GM19468 (cell line): ENCODE measurements around the gene PCDH15.

Experiments
- ATAC-seq: cut with Tn5 transposase; IDR thresholded peaks from one replicate; pipeline ENCODE4 v1.9.1; 2021; ENCODE audit warnings: mild to moderate bottlenecking, moderate library complexity, moderate number of reproducible peaks; ENCODE audit not compliant: unreplicated experiment; ENCODE audit errors: extremely low read depth

Gene PCDH15

GRCh38 chr10:54198051-54198450 is 603.0 kb downstream of the PCDH15 start:
- ATAC-seq, result no peak

DNA sequence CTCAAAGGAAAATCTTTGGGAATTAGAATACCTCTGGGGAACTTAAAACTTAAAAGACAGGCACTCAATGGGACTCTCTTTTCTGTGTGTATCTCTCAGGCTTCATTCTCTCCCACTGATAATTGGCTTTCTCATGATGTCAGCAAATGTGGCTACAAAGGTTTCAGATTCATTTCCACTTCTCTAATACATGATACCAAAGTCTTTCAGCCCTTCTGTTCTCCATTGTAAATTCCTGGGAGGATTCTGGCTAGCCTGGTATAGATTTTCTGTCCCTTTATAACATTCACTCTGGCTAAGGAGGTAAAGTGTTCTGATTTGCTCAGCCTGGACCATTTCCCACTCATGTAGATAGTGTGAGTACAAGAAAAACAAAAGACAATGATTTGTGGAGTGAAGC is 606.2 kb downstream of the PCDH15 start:
- ATAC-seq, result no peak

DNA sequence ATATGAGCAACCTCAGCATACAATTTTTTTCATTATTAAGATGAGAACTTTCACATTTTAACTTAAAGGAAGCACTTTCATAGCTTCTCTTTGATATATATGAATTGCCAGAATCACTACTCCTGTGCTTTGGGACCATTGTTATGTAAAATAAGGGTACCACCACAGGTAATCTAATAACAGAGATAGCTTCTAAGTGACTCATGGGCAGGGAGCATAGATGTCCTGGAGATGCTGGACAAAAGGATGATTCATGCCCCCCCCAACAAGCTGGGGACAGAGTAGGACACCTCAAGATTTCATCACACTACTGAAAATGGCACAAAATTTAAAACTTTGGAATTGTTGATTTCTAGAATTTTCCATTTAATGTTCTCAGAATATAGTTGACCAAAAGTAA is 641.1 kb downstream of the PCDH15 start:
- no peak for ATAC-seq

GRCh38 chr10:54148508-54148907 is 652.5 kb downstream of the PCDH15 start:
- ATAC-seq, result no peak

GRCh38 chr10:54139819-54140428 is 661.1 kb downstream of the PCDH15 start:
- no peak for ATAC-seq

- ATAC-seq, result no peak
Measured at GRCh38 chr10:54137396-54137795, 663.6 kb downstream of the PCDH15 start.

GRCh38 chr10:54133203-54133602 is 667.8 kb downstream of the PCDH15 start:
- ATAC-seq, result no peak

DNA sequence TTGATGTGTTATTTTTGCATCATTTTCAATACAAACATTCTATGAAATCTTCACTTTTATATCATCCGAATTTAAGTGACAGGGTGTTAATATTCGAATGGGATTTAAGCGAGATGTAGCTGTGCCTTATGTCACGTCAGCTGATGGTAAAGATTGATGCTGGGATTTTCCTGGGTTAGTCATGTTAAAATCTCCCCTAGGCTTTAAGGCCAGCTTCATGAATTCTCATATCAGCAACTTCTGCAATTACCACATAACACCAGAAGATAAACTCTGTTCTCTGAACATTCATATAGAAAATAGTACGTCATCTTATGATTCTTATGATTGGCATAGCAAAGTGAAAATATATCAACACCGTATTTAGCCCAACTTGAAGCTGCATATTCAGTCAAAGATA is 669.2 kb downstream of the PCDH15 start:
- no peak for ATAC-seq

GRCh38 chr10:54130394-54130793 is 670.6 kb downstream of the PCDH15 start:
- ATAC-seq, result no peak

DNA sequence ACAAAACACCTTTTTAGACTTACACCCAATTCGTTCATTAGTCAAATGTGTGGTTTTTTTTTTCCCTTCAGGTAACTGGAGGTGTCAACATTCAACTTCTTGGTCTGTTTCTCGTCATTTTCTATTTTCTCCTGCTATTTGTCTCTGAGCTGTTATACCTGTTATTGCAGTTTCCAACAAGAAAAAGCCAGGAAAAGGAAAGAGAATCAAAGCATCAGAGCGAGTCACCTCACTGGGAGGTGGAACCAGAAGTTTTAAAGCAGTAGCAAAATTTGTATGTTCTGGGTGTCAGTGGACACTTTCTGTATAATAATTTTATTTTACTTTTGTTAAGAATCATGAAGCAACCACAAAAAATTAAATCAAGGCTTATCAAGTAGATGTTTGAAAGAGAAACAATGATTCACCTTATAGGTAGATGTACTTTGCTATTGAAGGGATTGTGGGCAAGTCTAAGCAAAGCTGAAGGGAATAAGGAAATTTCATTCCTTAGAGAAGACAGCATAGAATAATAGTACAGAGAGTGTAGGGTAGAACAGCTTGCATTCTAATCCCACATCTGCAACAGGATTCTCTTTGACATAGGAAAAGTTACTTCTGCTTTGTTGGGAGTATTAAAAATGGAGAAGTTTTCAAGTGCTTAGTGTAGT is 675.8 kb downstream of the PCDH15 start:
- no peak for ATAC-seq

- ATAC-seq, result no peak
Measured at GRCh38 chr10:54124209-54124885, 676.7 kb downstream of the PCDH15 start.

GRCh38 chr10:54120806-54121205 is 680.2 kb downstream of the PCDH15 start:
- no peak for ATAC-seq

DNA sequence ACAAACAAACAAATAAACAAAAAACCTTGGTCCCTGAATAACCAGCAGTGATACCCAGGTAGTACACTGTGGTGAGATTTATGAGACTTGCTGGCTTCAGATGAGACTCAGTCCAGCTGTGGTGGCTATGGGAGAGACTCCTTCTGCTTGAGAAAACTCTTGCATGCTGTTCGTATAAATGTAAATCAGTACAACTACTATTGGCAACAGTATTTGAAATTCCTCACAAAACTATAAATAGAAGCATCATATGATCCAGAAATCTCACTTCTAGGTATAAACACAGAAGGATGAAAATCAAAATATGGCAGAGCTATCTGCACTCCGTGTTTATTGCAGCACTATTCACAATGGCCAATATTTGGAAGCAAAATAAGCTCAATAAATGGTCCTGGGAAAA is 692.1 kb downstream of the PCDH15 start:
- no peak for ATAC-seq

GRCh38 chr10:54096892-54097291 is 704.1 kb downstream of the PCDH15 start:
- no peak for ATAC-seq

DNA sequence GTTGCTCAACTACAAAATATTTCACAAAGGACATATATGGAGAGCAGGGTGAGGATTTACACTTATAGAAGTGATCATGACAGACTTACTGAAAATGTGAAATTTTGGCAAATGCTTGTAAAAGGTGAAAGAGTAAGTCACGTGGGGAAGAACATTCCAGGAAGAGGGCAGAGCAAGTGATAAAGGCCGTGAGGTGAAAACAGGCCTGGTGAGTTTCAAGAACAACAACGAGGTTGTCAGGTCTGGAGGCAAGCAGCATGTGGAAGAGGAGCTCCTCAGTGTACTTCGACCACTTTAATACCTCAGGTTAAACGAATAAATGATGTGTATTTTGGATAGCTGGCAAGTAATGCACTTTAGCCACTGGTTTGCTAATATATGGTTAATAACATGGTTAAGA is 706.7 kb downstream of the PCDH15 start:
- no peak for ATAC-seq

GRCh38 chr10:54091237-54091636 is 709.8 kb downstream of the PCDH15 start:
- no peak for ATAC-seq

DNA sequence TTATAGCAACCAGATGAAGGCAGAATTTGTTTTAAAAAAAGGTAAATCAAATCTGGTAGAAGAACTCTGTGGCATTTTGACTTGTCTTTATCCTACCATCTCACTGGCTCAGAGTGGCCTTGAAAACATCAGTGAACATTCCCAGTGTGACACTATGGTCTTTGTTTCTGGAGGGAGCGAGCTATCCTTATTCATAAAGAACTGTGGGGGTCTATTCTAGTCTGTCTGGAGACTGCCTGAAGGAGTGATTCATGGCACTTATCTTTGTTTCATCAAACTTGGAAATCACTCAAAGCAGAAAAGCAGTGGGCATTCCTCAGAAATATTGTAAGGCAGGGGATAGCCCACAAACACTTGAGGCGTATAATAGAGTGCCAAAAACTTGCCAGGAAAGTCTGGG is 719.1 kb downstream of the PCDH15 start:
- ATAC-seq, result no peak

DNA sequence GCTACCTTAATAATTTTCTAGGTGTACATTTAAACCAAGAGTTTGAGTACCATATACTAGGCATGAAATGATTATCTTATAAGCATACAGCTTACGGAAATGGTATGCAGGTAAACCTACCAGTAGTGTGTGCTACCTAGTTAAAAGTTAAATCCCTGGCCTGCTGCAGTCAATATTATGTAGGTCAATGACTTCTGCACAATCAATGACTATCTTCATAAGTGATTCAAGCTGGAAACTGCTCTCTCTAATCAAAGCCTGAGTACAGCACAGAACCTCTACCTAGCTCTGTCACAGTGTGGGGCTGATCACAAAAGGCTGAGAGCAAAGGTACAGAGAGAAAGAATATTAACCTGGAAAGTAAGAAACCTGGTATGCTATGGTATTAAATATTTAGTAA is 733.7 kb downstream of the PCDH15 start:
- ATAC-seq, result no peak

GRCh38 chr10:54066646-54067045 is 734.4 kb downstream of the PCDH15 start:
- ATAC-seq, result no peak

DNA sequence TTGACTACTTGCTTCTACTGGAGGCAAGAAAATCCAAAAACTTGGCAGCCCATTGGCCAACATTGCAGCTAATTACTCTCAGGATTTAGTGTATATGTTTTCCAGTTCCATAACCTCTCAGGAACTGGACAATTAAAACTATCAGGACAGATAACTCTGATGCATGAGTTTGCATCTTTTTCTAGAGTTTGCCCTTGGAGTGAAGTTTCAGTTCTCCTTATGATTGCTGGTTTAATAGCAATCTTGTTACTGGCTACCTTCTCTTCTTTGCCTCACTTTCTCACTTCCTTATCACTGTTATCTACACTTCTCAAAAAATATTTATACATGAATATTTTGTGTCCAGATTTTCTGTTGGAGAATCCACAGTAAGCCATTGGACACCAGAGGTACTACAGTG is 735.9 kb downstream of the PCDH15 start:
- ATAC-seq, result no peak

- ATAC-seq, result no peak
Measured at GRCh38 chr10:54064215-54064614, 736.8 kb downstream of the PCDH15 start.

- ATAC-seq, result no peak
Measured at GRCh38 chr10:54063514-54063913, 737.5 kb downstream of the PCDH15 start.
